ENCODE results near the gene GOLGA8K. TPM values are rescaled to one million over a fixed set of nuclear protein-coding genes. Genes with fewer than 3 reads are reported as not detected.
"Not testable (repeated sequence)": the region's sequence is repeated elsewhere in the genome, so short reads cannot be mapped to it uniquely, and the experiment has no call there.

GOLGA8K gene
- total and polyA plus RNA-seq, 2 donors (not counting 1 experiment from before 2014, with no cell fraction given), result 0.13 to 0.59 TPM

DNA sequence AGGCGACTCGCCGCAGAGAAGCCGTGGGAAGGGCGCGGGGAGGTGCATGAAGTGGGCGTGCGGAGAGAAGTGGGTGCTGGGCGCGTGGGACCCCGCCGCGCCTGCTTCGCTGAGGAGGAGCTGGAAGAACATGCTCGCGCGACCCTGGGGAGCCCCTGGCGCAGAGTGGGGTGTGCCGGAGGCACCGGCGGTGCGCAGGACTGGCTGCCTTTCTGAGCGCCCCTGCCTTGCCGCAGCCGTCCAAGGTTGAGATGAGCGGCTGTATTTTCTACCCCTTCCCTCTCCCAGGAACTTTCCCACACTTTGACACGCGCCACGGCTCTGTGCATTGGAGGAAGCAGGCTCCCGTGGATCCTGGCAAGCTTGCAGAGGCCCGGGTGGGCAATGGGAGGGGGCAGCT is 56.1 kb downstream of the GOLGA8K start:
- not testable (repeated sequence) for ATAC-seq (ENCODE audit: low read depth)

GRCh38 chr15:32345978-32346547 is 57.0 kb downstream of the GOLGA8K start:
- H3K4me3 ChIP-seq (ENCODE audit: control extremely low read depth in 1 of 5, extremely low read depth in 1 of 5, insufficient read depth in 1 of 5, low read depth in 2 of 5, low read length in 4 of 5); POLR2A ChIA-PET; H3K27ac Mint-ChIP-seq; ATAC-seq (ENCODE audit: low read depth); H4K20me1 ChIP-seq (ENCODE audit: control insufficient read depth, insufficient read depth, low read length, poor library complexity, severe bottlenecking); H3K9me3 Mint-ChIP-seq (ENCODE audit: insufficient read depth); CTCF ChIA-PET; H3K4me1 Mint-ChIP-seq; H2AFZ ChIP-seq (ENCODE audit: insufficient read depth, low read depth, low read length, poor library complexity, severe bottlenecking); H3K27me3 ChIP-seq (replicated peaks in 1 of 4; ENCODE audit: control extremely low read depth in 1 of 4, control insufficient read depth in 3 of 4, insufficient read depth in 4 of 4, low read length in 3 of 4); intact Hi-C loops (cut with micrococcal nuclease); H3K9me3 ChIP-seq (ENCODE audit: control extremely low read depth in 1 of 3, control insufficient read depth in 2 of 3, insufficient read depth in 1 of 3, low read length in 2 of 3); H3K79me2 ChIP-seq (ENCODE audit: control insufficient read depth, insufficient read depth, low read length); H3K4me1 ChIP-seq (ENCODE audit: control insufficient read depth in 2 of 2, insufficient read depth in 2 of 2, low read length in 2 of 2); H3K9ac ChIP-seq (ENCODE audit: low read length); H3K36me3 ChIP-seq (replicated peaks in 1 of 2; ENCODE audit: control extremely low read depth in 1 of 2, control insufficient read depth in 1 of 2, extremely low read depth in 1 of 2, insufficient read depth in 2 of 2, low read length in 1 of 2); DNase-seq; H3K4me3 Mint-ChIP-seq; H3K27me3 Mint-ChIP-seq; H3K27ac ChIP-seq (ENCODE audit: low read length in 2 of 2); H3K4me2 ChIP-seq (replicated peaks; ENCODE audit: low read depth, low read length, poor library complexity, severe bottlenecking): not testable (repeated sequence)
- WGBS (ENCODE audit: insufficient coverage), result no CpG with 5 or more reads among the region's 46 CpGs

More for the DNA sequence above, 56.1 kb downstream of the GOLGA8K start:
- H3K79me2 ChIP-seq (ENCODE audit: control insufficient read depth, insufficient read depth, low read length); CTCF ChIA-PET; intact Hi-C loops (cut with micrococcal nuclease); H4K20me1 ChIP-seq (ENCODE audit: control insufficient read depth, insufficient read depth, low read length, poor library complexity, severe bottlenecking); H3K4me2 ChIP-seq (replicated peaks; ENCODE audit: low read depth, low read length, poor library complexity, severe bottlenecking); H3K9me3 Mint-ChIP-seq (ENCODE audit: insufficient read depth); H3K27me3 ChIP-seq (replicated peaks in 1 of 4; ENCODE audit: control extremely low read depth in 1 of 4, control insufficient read depth in 3 of 4, insufficient read depth in 4 of 4, low read length in 3 of 4); DNase-seq; POLR2A ChIA-PET; H3K4me3 ChIP-seq (ENCODE audit: control extremely low read depth in 1 of 5, extremely low read depth in 1 of 5, insufficient read depth in 1 of 5, low read depth in 2 of 5, low read length in 4 of 5); H3K36me3 ChIP-seq (replicated peaks in 1 of 2; ENCODE audit: control extremely low read depth in 1 of 2, control insufficient read depth in 1 of 2, extremely low read depth in 1 of 2, insufficient read depth in 2 of 2, low read length in 1 of 2); H3K4me1 Mint-ChIP-seq; H3K27ac Mint-ChIP-seq; H2AFZ ChIP-seq (ENCODE audit: insufficient read depth, low read depth, low read length, poor library complexity, severe bottlenecking); H3K9me3 ChIP-seq (ENCODE audit: control extremely low read depth in 1 of 3, control insufficient read depth in 2 of 3, insufficient read depth in 1 of 3, low read length in 2 of 3); H3K4me1 ChIP-seq (ENCODE audit: control insufficient read depth in 2 of 2, insufficient read depth in 2 of 2, low read length in 2 of 2); H3K27ac ChIP-seq (ENCODE audit: low read length in 2 of 2); H3K9ac ChIP-seq (ENCODE audit: low read length); H3K4me3 Mint-ChIP-seq; H3K27me3 Mint-ChIP-seq: not testable (repeated sequence)
- no CpG with 5 or more reads among the region's 31 CpGs for WGBS (ENCODE audit: insufficient coverage)

- H3K4me3 ChIP-seq (ENCODE audit: control extremely low read depth in 1 of 5, extremely low read depth in 1 of 5, insufficient read depth in 1 of 5, low read depth in 2 of 5, low read length in 4 of 5); H3K27ac ChIP-seq (ENCODE audit: low read length in 2 of 2); H3K4me1 Mint-ChIP-seq; H3K9me3 ChIP-seq (ENCODE audit: control extremely low read depth in 1 of 3, control insufficient read depth in 2 of 3, insufficient read depth in 1 of 3, low read length in 2 of 3); H3K27me3 ChIP-seq (replicated peaks in 1 of 4; ENCODE audit: control extremely low read depth in 1 of 4, control insufficient read depth in 3 of 4, insufficient read depth in 4 of 4, low read length in 3 of 4); intact Hi-C loops (cut with micrococcal nuclease); H3K4me1 ChIP-seq (ENCODE audit: control insufficient read depth in 2 of 2, insufficient read depth in 2 of 2, low read length in 2 of 2); H3K27ac Mint-ChIP-seq; H3K79me2 ChIP-seq (ENCODE audit: control insufficient read depth, insufficient read depth, low read length); H3K27me3 Mint-ChIP-seq; H3K36me3 ChIP-seq (replicated peaks in 1 of 2; ENCODE audit: control extremely low read depth in 1 of 2, control insufficient read depth in 1 of 2, extremely low read depth in 1 of 2, insufficient read depth in 2 of 2, low read length in 1 of 2); H3K9me3 Mint-ChIP-seq (ENCODE audit: insufficient read depth); H3K4me3 Mint-ChIP-seq; H3K4me2 ChIP-seq (replicated peaks; ENCODE audit: low read depth, low read length, poor library complexity, severe bottlenecking); DNase-seq; H3K9ac ChIP-seq (ENCODE audit: low read length); H4K20me1 ChIP-seq (ENCODE audit: control insufficient read depth, insufficient read depth, low read length, poor library complexity, severe bottlenecking); CTCF ChIA-PET; H2AFZ ChIP-seq (ENCODE audit: insufficient read depth, low read depth, low read length, poor library complexity, severe bottlenecking); POLR2A ChIA-PET; ATAC-seq (ENCODE audit: low read depth): not testable (repeated sequence)
- no CpG with 5 or more reads among the region's 3 CpGs for WGBS (ENCODE audit: insufficient coverage)
Measured at GRCh38 chr15:32343921-32344320, 59.2 kb downstream of the GOLGA8K start.

Small RNA genes within 50 kb of the gene (small RNA-seq; reads per million reads assigned to genes)
- gene RF00096 (ENCODE audit: insufficient read length, low read depth, low replicate concordance), result 0.57 reads per million
- not detected for gene RN7SL185P (ENCODE audit: insufficient read length, low read depth, low replicate concordance)
- not detected for gene RN7SL539P (ENCODE audit: insufficient read length, low read depth, low replicate concordance)

Other genes starting within 250 kb of the GOLGA8K start
- gene GOLGA8O, start 52.3 kb upstream of the GOLGA8K start, total RNA-seq, result 0.71 and 1.2 TPM in 2 replicates
- gene GOLGA8O, start 52.3 kb upstream of the GOLGA8K start, polyA plus RNA-seq, result 0.55 TPM in 1 of 2 replicates, not detected in the other
- 7.5 and 9.6 TPM in 2 replicates for gene GOLGA8N, start 190.2 kb upstream of the GOLGA8K start, total RNA-seq
- gene GOLGA8N, start 190.2 kb upstream of the GOLGA8K start, polyA plus RNA-seq, result 3.7 and 4.4 TPM in 2 replicates
- gene ARHGAP11A, start 212.2 kb upstream of the GOLGA8K start, total RNA-seq, result 3.3 and 6.0 TPM in 2 replicates
- gene ARHGAP11A, start 212.2 kb upstream of the GOLGA8K start, polyA plus RNA-seq, result 0.51 and 0.84 TPM in 2 replicates
- not detected in 2 replicates for gene SCG5, start 238.4 kb upstream of the GOLGA8K start, total RNA-seq
- gene SCG5, start 238.4 kb upstream of the GOLGA8K start, polyA plus RNA-seq, result 0.18 and 0.39 TPM in 2 replicates